ENCODE measurements around the gene TMIGD3.

TMIGD3 gene

GRCh38 chr1:111450185-111450584 is 53.2 kb downstream of the TMIGD3 start (continued):
- TF ChIP-seq HIC1 (tag by site-specific recombination; IDR thresholded peaks at IDR 0.05) (no peak), ZBTB20 (tag by site-specific recombination; IDR thresholded peaks at IDR 0.05) (no peak), AEBP2 (tag by site-specific recombination; IDR thresholded peaks at IDR 0.05; ENCODE audit: borderline replicate concordance) (no peak), ZBTB17 (tag by site-specific recombination; IDR thresholded peaks at IDR 0.05) (no peak), ZNF280C (tag by site-specific recombination; IDR thresholded peaks at IDR 0.05) (no peak), ZNF19 (tag by site-specific recombination; IDR thresholded peaks at IDR 0.05; ENCODE audit: low read depth) (no peak), YY1 (tag by site-specific recombination; IDR thresholded peaks at IDR 0.05) (no peak), ZNF514 (tag by site-specific recombination; IDR thresholded peaks at IDR 0.05) (no peak), ZSCAN23 (tag by site-specific recombination; IDR thresholded peaks at IDR 0.05) (no peak), SP3 (tag by site-specific recombination; IDR thresholded peaks at IDR 0.05) (no peak), ZBTB11 (tag by site-specific recombination; conservative IDR thresholded peaks at IDR 0.05; ENCODE audit: low read depth) (no peak), ZNF157 (tag by site-specific recombination; IDR thresholded peaks at IDR 0.05) (no peak)

- peaks cover 16 to 71% of the 10 kb centered on the region in 2 experiments; a peak in 2 of 3 replicates for H3K36me3 ChIP-seq (ENCODE audit: control insufficient read depth in 2 of 2, insufficient read depth in 1 of 2, low read length in 2 of 2)
- POLR2A ChIA-PET: interaction anchor here (1.2 kb wide), 1 partner anchor 289 kb away, joined by 3 read pairs; the partner anchor contains the start of gene INKA2
- peak overlapping the region; percentile 54; the same call in 1 of the 2 replicates for H3K27ac ChIP-seq (ENCODE audit: extremely low read depth, low read depth, low read length)
- no peaks in the 10 kb centered on the region for H3K4me1 ChIP-seq (ENCODE audit: control insufficient read depth, insufficient read depth, low read length)
- H3K9me3 ChIP-seq (ENCODE audit: control insufficient read depth, insufficient read depth, low read depth, low read length): no peaks in the 10 kb centered on the region
- CTCF ChIA-PET: interaction anchor here (0.8 kb wide), 1 partner anchor 211 kb away, joined by 4 read pairs; no protein-coding TSS in a partner anchor
- H3K4me3 ChIP-seq (ENCODE audit: low read depth, low read length): peak overlapping the region; percentile 99
- TF ChIP-seq KLF17 (tag by site-specific recombination; IDR thresholded peaks at IDR 0.05): peak; percentile 40; the same call in 1 of the 2 replicates
- TF ChIP-seq ZSCAN5A (tag by site-specific recombination; IDR thresholded peaks at IDR 0.05): 0 out of 2 replicates have a peak, but pooled peaks have one; percentile 17
- TF ChIP-seq PRDM10 (tag by site-specific recombination; IDR thresholded peaks at IDR 0.05): peak; percentile 8; the same call in 1 of the 2 replicates
- peak; percentile 6; the same call in 1 of the 2 replicates for TF ChIP-seq ZNF335 (tag by site-specific recombination; conservative IDR thresholded peaks at IDR 0.05)
- TF ChIP-seq ZBTB10 (tag by site-specific recombination; IDR thresholded peaks at IDR 0.05): 0 out of 2 replicates have a peak, but pooled peaks have one; percentile 2
These were observed 53.8 kb downstream of the TMIGD3 start for GRCh38 chr1:111449703-111450017.

All from HEK293 (cell line).